Measurements from ENCODE around the gene ARID3B.
"Not testable (repeated sequence)": the region's sequence is repeated elsewhere in the genome, so short reads cannot be mapped to it uniquely, and the experiment has no call there.

The ARID3B gene

GRCh38 chr15:74571191-74571590, 30.2 kb downstream of the ARID3B start:
- no peak for DNase-seq (ENCODE audit: low spot score)

DNA sequence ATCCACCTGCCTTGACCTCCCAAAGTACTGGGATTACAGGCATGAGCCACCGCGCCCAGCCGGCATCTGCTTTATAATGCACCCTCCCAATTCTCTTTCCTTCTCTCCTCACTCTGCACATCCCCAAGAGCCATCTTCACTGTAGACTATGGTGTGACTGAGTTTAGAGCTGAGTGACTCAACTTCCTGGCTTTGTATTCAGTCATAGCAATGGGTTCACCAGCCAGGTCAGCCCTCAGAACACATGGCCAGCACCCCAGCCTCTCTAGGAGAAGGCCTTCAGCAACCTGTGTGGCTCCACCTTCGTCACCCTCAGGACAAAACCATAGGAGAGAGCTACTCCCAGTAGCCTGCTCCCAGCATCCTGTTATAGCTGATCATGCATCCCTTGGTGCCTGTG, 33.0 kb downstream of the ARID3B start:
- no peak for DNase-seq (ENCODE audit: low spot score)

GRCh38 chr15:74578496-74578994, 37.5 kb downstream of the ARID3B start:
- no peak for DNase-seq (ENCODE audit: low spot score)

DNA sequence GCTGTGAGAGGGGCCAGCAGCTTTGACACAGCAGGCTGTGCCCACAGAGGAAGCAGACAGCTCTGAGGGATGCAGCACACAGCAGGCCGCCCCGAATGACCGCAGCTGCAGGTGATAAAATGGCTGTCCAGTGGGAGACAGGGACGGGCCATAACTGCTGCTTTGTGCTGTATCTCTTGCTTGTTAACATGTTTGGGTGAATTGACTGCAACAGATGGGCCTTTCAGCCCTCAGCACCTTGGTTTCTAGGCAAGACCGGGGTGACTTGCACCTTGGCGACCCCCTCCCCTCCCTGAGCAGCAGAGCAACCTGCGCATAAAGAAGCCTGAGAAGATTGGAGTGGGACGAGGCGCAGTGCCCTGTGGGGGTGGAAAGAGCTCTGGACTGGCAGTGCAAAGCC, 38.0 kb downstream of the ARID3B start:
- DNase-seq (ENCODE audit: low spot score): no peak

DNA sequence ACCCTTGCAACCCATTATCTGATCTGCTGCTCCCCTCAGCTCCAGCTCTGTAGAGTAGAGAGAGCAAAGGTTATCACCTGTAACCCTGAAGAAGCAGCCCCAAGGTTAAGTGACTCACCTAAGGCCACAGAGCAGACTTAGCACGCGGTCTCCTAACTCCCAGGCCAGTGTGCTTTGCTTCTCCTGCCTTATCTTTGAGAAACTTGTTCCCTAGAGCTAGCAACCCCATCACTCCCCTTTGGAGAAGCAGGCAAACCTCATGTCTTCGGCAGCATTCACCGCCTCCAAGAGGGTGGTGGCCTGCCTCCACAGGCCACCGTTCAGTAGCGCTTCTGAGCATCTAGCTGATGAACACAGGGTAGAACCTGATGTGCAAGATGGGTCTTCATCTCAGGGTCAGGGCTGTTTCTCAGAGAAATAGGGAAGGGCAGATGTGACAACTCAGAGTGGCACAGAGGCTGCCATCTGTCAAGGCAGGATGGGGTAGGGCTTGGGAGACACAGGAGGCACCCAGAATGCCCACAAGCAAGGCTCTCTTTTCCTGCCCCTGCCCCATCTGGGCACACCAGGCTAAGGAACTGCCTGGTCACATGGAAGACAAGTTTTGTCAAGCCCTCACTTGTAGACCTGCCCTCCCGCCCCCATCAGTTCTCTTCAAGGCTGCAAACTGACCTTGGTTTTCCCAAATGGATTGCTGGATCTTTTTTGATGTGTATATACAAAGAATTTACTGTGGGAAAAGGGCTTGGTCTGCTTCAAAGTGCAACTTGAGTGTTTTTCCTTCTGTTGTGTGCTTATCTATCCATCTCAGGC, 39.7 kb downstream of the ARID3B start:
- no peak for DNase-seq (ENCODE audit: low spot score)

DNA sequence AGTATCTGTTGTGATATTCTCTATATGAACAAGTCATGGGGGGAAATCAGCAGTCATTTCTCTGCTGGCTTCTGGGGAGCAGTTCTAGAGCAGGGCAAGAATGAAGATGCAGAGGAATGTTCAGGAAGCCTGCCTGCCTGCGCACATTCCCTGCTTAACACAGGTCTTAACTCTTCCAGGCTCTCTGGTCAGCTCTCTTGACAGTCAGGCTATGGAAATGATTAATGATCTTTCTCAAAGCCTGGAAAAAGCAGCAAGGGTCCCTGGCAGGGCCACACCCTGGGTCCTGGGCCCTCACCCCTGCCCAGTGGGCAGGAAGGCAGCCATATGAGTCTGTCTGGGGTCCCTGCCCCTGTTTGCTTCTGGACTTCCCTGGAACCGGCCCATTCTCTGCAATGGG, 43.2 kb downstream of the ARID3B start:
- no peak for DNase-seq (ENCODE audit: low spot score)

- DNase-seq (ENCODE audit: low spot score): no peak
Observed at GRCh38 chr15:74584779-74585178, 43.8 kb downstream of the ARID3B start.

GRCh38 chr15:74585191-74585590, 44.2 kb downstream of the ARID3B start:
- no peak for DNase-seq (ENCODE audit: low spot score)

DNA sequence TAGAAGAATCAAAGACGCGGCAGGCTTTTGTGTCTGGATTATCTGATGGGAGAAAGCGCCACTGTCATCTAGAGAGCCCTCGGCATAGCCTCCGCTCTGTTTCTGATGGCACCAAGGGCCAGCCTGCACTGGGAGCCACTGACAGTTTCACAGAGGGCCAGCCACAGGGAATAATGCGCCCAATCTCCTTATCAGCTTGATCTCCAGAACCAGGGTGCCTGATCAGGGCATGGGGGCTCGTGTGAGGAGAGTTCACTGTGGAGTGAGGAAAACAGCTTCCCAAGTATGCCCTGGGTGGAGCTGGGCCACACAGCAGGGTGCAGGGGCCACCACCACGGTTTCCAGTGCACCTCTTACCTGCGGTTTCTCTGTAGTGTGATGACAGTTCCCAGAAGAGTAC, 44.8 kb downstream of the ARID3B start:
- no peak for DNase-seq (ENCODE audit: low spot score)

DNA sequence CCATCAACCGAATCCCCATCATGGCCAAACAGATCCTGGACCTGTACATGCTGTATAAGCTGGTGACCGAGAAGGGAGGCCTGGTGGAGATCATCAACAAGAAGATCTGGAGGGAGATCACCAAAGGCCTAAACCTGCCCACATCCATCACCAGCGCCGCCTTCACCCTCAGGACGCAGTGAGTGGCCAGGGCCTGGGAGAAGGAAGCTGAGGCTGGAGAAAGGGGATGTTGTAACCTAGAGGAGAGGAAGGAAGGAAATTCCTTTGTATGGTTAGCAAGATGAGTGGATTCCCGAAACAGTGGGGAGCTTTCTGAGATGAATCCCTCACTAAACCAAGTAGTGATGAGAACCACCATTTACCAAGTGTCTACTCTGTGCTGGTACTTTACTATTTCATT, 48.8 kb downstream of the ARID3B start:
- no peak for DNase-seq (ENCODE audit: low spot score)

DNA sequence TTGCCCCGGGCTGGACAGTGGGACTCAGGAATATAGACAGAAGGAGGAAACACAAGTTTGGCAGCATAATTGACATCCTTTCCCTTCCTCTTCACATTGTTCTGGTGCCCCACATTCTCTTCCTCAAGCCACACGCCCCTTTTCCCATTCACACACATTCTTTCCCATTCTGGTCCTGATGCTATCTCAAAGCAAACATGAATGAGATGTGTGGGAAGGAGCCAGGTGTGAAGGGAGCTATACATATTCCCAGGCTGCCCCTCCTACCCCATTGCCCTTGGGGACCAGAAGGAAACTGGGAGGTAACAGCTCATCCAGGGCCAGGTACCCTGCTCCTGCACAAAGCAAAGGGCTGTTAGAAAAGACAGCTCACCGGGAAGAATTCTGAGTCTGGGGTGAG, 51.2 kb downstream of the ARID3B start:
- no peak for DNase-seq (ENCODE audit: low spot score)

- no peak for DNase-seq (ENCODE audit: low spot score)
Observed at GRCh38 chr15:74593122-74593521, 52.1 kb downstream of the ARID3B start.

DNA sequence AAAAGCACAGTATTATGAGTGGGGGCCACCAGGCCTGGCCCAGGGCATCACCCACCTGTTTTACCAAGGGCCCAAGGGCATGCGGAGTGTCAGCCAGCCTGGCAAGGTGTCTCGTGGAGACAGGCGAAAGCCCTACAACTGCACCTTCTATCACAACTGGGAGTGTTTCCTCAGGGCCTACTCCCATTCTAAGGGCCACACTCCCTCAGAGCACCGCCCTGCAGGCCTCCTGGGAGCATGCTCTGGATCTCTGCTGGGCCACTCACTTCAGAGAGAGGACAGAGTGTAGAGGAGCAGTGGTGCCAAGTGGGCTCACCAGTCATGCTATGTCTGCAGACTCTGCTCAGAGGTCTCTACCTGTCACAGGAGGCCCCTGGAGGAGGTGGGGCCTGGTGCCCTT, 53.4 kb downstream of the ARID3B start:
- no peak for DNase-seq (ENCODE audit: low spot score)

GRCh38 chr15:74595271-74595670, 54.3 kb downstream of the ARID3B start:
- DNase-seq (ENCODE audit: low spot score): no peak

GRCh38 chr15:74596736-74597135, 55.7 kb downstream of the ARID3B start:
- not testable (repeated sequence) for DNase-seq (ENCODE audit: low spot score)

DNA sequence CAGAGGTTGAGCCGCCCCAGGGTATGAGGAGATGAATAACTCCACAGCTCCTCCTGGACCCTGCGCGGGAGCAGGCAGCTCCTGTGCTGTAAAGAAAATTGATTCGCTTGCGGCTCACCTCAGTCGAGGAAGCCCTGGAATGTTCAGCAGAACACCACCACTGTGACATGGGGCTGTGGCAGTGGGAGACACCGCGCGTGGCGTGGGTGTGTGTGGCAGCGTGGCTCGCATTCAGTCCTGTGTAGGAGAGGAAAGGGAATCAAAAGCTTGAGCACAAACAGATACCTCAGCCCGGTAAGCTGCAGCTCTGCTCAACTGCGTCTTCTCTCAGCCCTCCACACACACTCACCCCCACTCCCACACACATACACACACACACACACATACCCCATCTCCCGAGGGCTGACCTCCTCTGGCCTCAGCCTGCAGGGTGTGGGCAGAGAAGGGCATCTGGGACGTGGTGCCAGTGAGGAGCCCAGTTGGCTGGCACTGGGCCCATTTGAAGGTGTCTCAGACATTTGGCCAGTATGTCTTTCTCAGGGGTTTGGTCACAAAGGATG, 56.2 kb downstream of the ARID3B start:
- not testable (repeated sequence) for DNase-seq (ENCODE audit: low spot score)

DNA sequence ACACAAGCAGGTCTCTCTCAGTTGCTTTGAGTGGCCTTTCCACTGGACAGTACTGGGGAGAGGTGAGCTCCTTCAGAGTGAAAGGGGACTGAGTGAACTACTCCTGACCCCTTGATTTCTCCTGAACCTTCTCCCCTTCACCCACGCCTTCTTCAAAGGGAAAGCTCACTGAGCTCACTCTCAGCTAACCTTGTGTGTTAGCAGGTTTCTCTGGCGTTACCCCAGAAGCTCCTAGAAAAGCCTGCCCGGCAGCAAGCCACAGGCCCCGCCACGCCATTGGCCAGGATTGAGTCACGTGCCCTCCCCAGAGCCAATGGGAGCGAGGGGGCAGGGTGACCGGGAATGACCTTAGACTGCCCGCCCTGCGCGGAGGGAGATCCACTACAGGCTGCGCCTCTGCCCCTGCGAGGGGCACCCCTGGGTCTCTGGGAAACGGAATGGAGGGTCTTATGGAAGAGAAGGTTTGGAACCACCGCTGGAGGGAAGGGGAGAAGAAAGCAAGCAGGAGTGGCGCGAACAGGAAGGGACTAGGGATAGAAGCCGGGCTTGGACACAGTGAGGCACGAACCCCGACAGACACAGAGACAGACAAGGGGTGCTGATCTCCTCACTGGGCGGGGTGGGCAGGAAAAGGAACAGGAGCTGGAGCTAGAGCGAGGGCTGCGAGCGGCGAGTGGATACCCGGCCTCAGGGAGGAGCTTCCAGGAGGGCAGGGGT, 57.3 kb downstream of the ARID3B start:
- peak; percentile 99 for DNase-seq (ENCODE audit: low spot score)

- DNase-seq (ENCODE audit: low spot score): no peak
Observed at GRCh38 chr15:74599156-74599555, 58.1 kb downstream of the ARID3B start.

DNA sequence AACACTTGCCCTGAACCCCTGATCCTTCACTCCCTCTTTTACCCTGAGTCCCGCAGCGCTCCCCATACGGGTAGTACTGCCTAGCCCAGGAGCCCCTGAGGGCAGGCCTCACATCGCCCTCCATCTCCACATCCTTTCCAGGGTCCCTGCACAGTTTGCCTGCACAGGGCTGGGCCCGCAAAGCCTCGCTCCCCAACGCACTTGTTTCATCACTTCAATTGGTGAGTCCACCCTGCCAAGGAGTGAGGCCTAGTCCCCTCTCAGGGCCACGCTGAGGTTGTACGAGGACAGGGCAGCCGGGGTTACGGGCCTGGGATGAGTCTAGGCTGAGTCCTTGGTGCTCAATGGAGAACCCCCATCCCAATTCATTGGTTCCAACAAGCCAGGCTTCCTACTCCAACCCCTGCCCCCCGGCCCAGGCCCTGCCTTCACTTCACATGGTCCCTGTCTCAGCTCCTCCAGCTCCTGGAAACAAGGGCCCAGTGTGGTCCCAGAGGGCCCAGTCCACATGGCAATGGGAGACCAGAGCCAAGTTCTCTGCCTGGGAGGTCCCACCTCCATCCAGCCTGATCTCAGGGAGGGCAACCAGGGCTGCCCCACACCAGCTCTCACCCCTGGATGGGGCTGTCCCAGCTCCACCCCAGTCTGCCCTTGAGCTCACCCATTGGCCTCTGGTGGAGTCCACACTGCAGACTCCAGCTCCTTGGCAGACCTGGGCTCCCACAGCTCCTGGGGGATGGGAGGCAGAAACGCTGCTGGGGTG, 62.2 kb downstream of the ARID3B start:
- DNase-seq (ENCODE audit: low spot score): no peak

GRCh38 chr15:74603789-74604705, 63.0 kb downstream of the ARID3B start:
- no peak for DNase-seq (ENCODE audit: low spot score)

All from AG20443 (cell line).